Endothelial cell of umbilical vein (primary cell): ENCODE results near the gene PIEZO2. TPM values are rescaled to one million over a fixed set of nuclear protein-coding genes. Genes with fewer than 3 reads are reported as not detected.

Experiments
- BruUV-seq: library from RNA; stranded (reverse); fragments of 400-500 nt; replicated peaks from 2 replicates; lab custom pipeline; 2021; lab: Mats Ljungman, UMichigan
- CTCF ChIA-PET: fragments of 300-600, 350-600 bp; sonication (Branson Sonifier 250); formaldehyde crosslinking; loops from one replicate; lab custom pipeline; 2021; ENCODE audit warnings: antibody characterized with exemption, inconsistent platforms; lab: Charles Lee
- POLR2A ChIA-PET: fragments of 300-600, 350-600 bp; sonication (Branson Sonifier 250); formaldehyde crosslinking; loops from one replicate; lab custom pipeline; 2021; ENCODE audit warnings: antibody characterized with exemption, inconsistent platforms; lab: Charles Lee
- DNase-seq: peaks from one replicate; pipeline ENCODE4 v3.0.0-alpha.2; 2011; ENCODE audit warnings: low read depth, low spot score
- FAIRE-seq: peaks from 2 replicates; lab custom pipeline; 2011; peaks lifted over from hg19 to GRCh38; lab: Jason Lieb, UNC
- H2AFZ ChIP-seq: 2 replicates; pipeline ENCODE4 v1.6.0; 2012; ENCODE audit warnings: low read depth, low read length, control low read depth, inconsistent platforms
- H3K27ac ChIP-seq: 2 replicates; pipeline ENCODE4 v1.5.1; 2011; ENCODE audit warnings: low read depth, mild to moderate bottlenecking, control low read depth, low read length, moderate library complexity; ENCODE audit not compliant: insufficient read depth
- H3K27me3 ChIP-seq, 2 experiments: 2 replicates each; pipeline versions ENCODE4 v1.6.0 to v1.6.1; 2011; ENCODE audit warnings: low read length in 2 of 2, mixed read lengths in 1 of 2; ENCODE audit not compliant: control insufficient read depth in 2 of 2, insufficient read depth in 2 of 2
- H3K36me3 ChIP-seq, 2 experiments: 2 replicates in 1 of 2; 3 replicates in 1 of 2; pipeline ENCODE4 v1.5.1; 2011; ENCODE audit warnings: low read length in 2 of 2, mild to moderate bottlenecking in 1 of 2, moderate library complexity in 1 of 2; ENCODE audit not compliant: control insufficient read depth in 2 of 2, insufficient read depth in 2 of 2; ENCODE audit errors: extremely low read depth in 1 of 2
- H3K4me1 ChIP-seq: 3 replicates; pipeline ENCODE4 v1.5.1; 2011; ENCODE audit warnings: mild to moderate bottlenecking, low read length; ENCODE audit not compliant: control insufficient read depth, insufficient read depth; ENCODE audit errors: extremely low read depth
- H3K4me2 ChIP-seq: 2 replicates; pipeline ENCODE4 v1.6.1; 2011; ENCODE audit warnings: low read length, control low read depth, mixed read lengths; ENCODE audit not compliant: insufficient read depth
- H3K4me3 ChIP-seq, 3 experiments: fragments of 200-600 bp in 1 of 3; sonication (generic), shearing (Covaris generic) in 1 of 3; replicated peaks in 1 of 3; 2 replicates each; pipeline ENCODE4 v1.5.1; 2011 to 2016; ENCODE audit warnings: control low read depth in 3 of 3, low read length in 3 of 3, mild to moderate bottlenecking in 2 of 3, inconsistent platforms in 1 of 3, low read depth in 1 of 3, moderate library complexity in 1 of 3; ENCODE audit not compliant: insufficient read depth in 1 of 3
- H3K79me2 ChIP-seq: 2 replicates; pipeline ENCODE4 v1.6.0; 2012; ENCODE audit warnings: low read length, inconsistent platforms; ENCODE audit not compliant: control insufficient read depth, insufficient read depth
- H3K9ac ChIP-seq: replicated peaks from 2 replicates; pipeline ENCODE3; 2011; ENCODE audit warnings: low read length, control low read depth; ENCODE audit not compliant: insufficient read depth; ENCODE audit errors: extremely low read depth
- H3K9me1 ChIP-seq: replicated peaks from 3 replicates; pipeline ENCODE4 v1.6.0; 2011; ENCODE audit warnings: mild to moderate bottlenecking, low read length; ENCODE audit not compliant: control insufficient read depth, insufficient read depth; ENCODE audit errors: extremely low read depth
- H3K9me3 ChIP-seq: replicated peaks from 2 replicates; pipeline ENCODE4 v1.5.1; 2012; ENCODE audit warnings: low read length, inconsistent platforms; ENCODE audit not compliant: control insufficient read depth, insufficient read depth
- H4K20me1 ChIP-seq: replicated peaks from 2 replicates; pipeline ENCODE3; 2011; ENCODE audit warnings: mild to moderate bottlenecking, low read length; ENCODE audit not compliant: control insufficient read depth, insufficient read depth; ENCODE audit errors: extremely low read depth
- CTCF ChIP-seq, 2 donors: IDR thresholded peaks; 1 replicate in 1 of 2; 2 replicates in 1 of 2; pipeline ENCODE4 v1.5.1; 2011; ENCODE audit warnings: low read length in 2 of 2, mild to moderate bottlenecking in 2 of 2, moderate library complexity in 2 of 2, control low read depth in 1 of 2, inconsistent platforms in 1 of 2, low read depth in 1 of 2; ENCODE audit not compliant: insufficient read depth in 1 of 2; ENCODE audit errors: extremely low read depth in 1 of 2
- EZH2 ChIP-seq: IDR thresholded peaks from 2 replicates; pipeline ENCODE4 v1.6.1; 2012; ENCODE audit warnings: borderline replicate concordance, low read depth, mild to moderate bottlenecking, moderate library complexity, low read length, inconsistent platforms; ENCODE audit not compliant: severe bottlenecking
- FOS ChIP-seq: IDR thresholded peaks from 2 replicates; pipeline ENCODE4 v1.6.1; 2011; ENCODE audit warnings: mild to moderate bottlenecking, low read length, moderate library complexity, borderline replicate concordance; ENCODE audit not compliant: insufficient read depth
- GATA2 ChIP-seq: IDR thresholded peaks from 2 replicates; pipeline ENCODE4 v1.7.0; 2011; ENCODE audit warnings: low read depth, mild to moderate bottlenecking, moderate library complexity, mixed read lengths, low read length; ENCODE audit not compliant: insufficient read length, insufficient read depth
- JUN ChIP-seq: IDR thresholded peaks from 2 replicates; pipeline ENCODE4 v1.6.1; 2011; ENCODE audit warnings: borderline replicate concordance, low read depth; ENCODE audit not compliant: insufficient read length, insufficient read depth
- MYC ChIP-seq: IDR thresholded peaks from one replicate; pipeline ENCODE4 v1.6.1; 2011; ENCODE audit warnings: mild to moderate bottlenecking, low read depth, low read length
- POLR2A ChIP-seq: IDR thresholded peaks from 2 replicates; pipeline ENCODE4 v1.6.1; 2012; ENCODE audit warnings: low read depth, mild to moderate bottlenecking, control low read depth, low read length
- POLR2AphosphoS5 ChIP-seq: IDR thresholded peaks from 2 replicates; pipeline ENCODE4 v1.6.1; 2012; ENCODE audit warnings: low read depth, mild to moderate bottlenecking, control low read depth, low read length, moderate library complexity; ENCODE audit not compliant: insufficient read depth
- dilution Hi-C: fragments of 300-500 bp; cut with MboI; formaldehyde crosslinking; loops from one replicate; pipeline ENCODE4 v1.15.0; 2019; ENCODE audit warnings: low sequenced_read_pairs; ENCODE audit not compliant: extremely low pct_ligation_motif_present
- intact Hi-C: fragments of 100-400 bp; cut with micrococcal nuclease; formaldehyde crosslinking; loops from one replicate; pipeline ENCODE4 v1.10.0; 2022
- polyA plus RNA-seq, 4 experiments: library from polyadenylated mRNA; depleted of rRNA in 3 of 4; stranded (reverse) in 3 of 4; unstranded in 1 of 4; fragments of >200 nt; gene quantifications; 2 replicates each; pipeline versions ENCODE4 v1.2.1 to v1.2.3, GENCODE V29; 2011 to 2012; ENCODE audit warnings: missing spikeins in 1 of 4
- total RNA-seq: library from RNA; stranded (reverse); gene quantifications from 2 replicates; pipeline ENCODE4 v1.2.3, GENCODE V29; 2021
- TF ChIP-seq, protein P1 (sequence below): IDR thresholded peaks from 2 replicates; pipeline ENCODE4 v1.6.1; 2011; ENCODE audit not compliant: insufficient read depth, insufficient read length

Gene PIEZO2
- total and polyA plus RNA-seq, 2 donors (not counting 3 experiments of a cell fraction or from before 2014, with no cell fraction given) = 1.7 to 11.2 TPM

DNA sequence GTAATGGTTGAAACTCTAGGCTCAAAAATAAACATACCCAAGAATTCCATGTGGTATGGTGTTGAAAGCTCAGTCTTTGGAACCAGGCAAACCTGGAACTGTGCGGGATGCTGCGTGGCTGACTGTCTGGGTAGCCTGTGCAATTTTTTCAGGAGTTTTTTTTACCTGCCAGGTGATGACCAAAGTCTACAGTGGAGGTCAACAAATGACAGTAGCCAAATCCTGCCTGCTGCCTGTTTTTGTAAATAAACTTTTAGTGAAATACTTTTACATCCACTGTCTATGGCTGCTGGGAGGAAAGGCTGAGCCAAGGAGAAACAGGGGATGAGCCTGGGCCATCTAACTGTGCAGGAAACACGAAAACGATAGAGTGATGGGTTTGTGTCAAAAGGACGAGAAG lies 240.6 kb downstream of the PIEZO2 start:
- Histone ChIP-seq H3K4me1 (peaks cover 12% of the 10 kb centered on the region), H3K27ac (no peak overlapping the region), H3K36me3 (no peaks in the 10 kb centered on the region), H3K4me2 (no peak overlapping the region), H3K9ac (no peak overlapping the region), H3K4me3 (no peak overlapping the region), H4K20me1 (no peaks in the 10 kb centered on the region), H2AFZ (no peak overlapping the region), H3K79me2 (no peaks in the 10 kb centered on the region), H3K27me3 (no peaks in the 10 kb centered on the region), H3K9me1 (no peaks in the 10 kb centered on the region), H3K9me3 (no peaks in the 10 kb centered on the region)
- ChIA-PET POLR2A (no interaction called here), CTCF (interaction anchor here (0.9 kb wide), 1 partner anchor 57 kb away, joined by 3 read pairs; no protein-coding TSS in a partner anchor)
- no peak for DNase-seq
- TF ChIP-seq POLR2AphosphoS5 = no peak
- no peak for TF ChIP-seq EZH2
- TF ChIP-seq POLR2A = no peak
- TF ChIP-seq JUN = no peak
- TF ChIP-seq GATA2 = no peak
- no peak for TF ChIP-seq MYC
- TF ChIP-seq, protein P1, sequence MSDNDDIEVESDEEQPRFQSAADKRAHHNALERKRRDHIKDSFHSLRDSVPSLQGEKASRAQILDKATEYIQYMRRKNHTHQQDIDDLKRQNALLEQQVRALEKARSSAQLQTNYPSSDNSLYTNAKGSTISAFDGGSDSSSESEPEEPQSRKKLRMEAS = no peak
- no peak for TF ChIP-seq CTCF (IDR thresholded peaks at IDR 0.05; ENCODE audit: extremely low read depth in 1 of 2, insufficient read depth in 1 of 2, low read depth in 1 of 2, low read length in 2 of 2)
- TF ChIP-seq FOS = no peak
- BruUV-seq = no TSS peak
- intact Hi-C loops (no loop called here), dilution Hi-C loops (no loop called here)
- no peak for FAIRE-seq
